HepG2 (cell line): Measurements from ENCODE around the gene SLC35F3. TPM values are rescaled to one million over a fixed set of nuclear protein-coding genes. Genes with fewer than 3 reads are reported as not detected.

Source experiments
- ATAC-seq: fragments of 200-7000 bp; cut with Tn5 transposase; 3 replicates; pipeline ENCODE4 v1.9.1; 2020; ENCODE audit warnings: mild to moderate bottlenecking, moderate library complexity
- BruUV-seq: library from RNA; stranded (reverse); fragments of 400-500 nt; replicated peaks from 2 replicates; lab custom pipeline; 2021; lab: Mats Ljungman, UMichigan
- CTCF ChIA-PET: fragments of 300-600 bp; formaldehyde crosslinking; extraction: SDS; loops from one replicate; lab custom pipeline; 2021; ENCODE audit warnings: low total read pairs, inconsistent platforms, low intra/inter-chr PET ratio; lab: Yijun Ruan, JAX
- POLR2A ChIA-PET: fragments of 350-600 bp; sonication (Branson Sonifier 250); formaldehyde crosslinking; loops from one replicate; lab custom pipeline; 2020; ENCODE audit warnings: antibody characterized with exemption, inconsistent platforms; lab: Yijun Ruan, JAX
- DNase-seq: peaks from one replicate; pipeline ENCODE4 v3.0.0-alpha.2; 2015; ENCODE audit warnings: low spot score
- FAIRE-seq: peaks from 3 replicates; lab custom pipeline; 2011; peaks lifted over from hg19 to GRCh38; lab: Jason Lieb, UNC
- H2AFZ ChIP-seq: one replicate; pipeline ENCODE4 v1.6.1; 2011; ENCODE audit warnings: low read length, inconsistent platforms
- H3K27ac ChIP-seq: fragments of 300-600 bp; 3 replicates; pipeline ENCODE4 v1.8.0; 2011; ENCODE audit warnings: mixed run types, mild to moderate bottlenecking, mixed read lengths, low read length, inconsistent platforms; ENCODE audit not compliant: insufficient read depth; ENCODE audit errors: extremely low read length
- H3K27me3 ChIP-seq, 2 experiments: fragments of 200-600 bp in 1 of 2; 2 replicates in 1 of 2; 3 replicates in 1 of 2; pipeline versions ENCODE4 v1.6.0 to v1.8.0; 2011; ENCODE audit warnings: low read length in 2 of 2, mild to moderate bottlenecking in 2 of 2, moderate library complexity in 2 of 2, inconsistent platforms in 1 of 2; ENCODE audit not compliant: insufficient read depth in 2 of 2, control insufficient read depth in 1 of 2
- H3K36me3 ChIP-seq, 2 experiments: fragments of 200-600 bp in 1 of 2; replicated peaks in 1 of 2; 2 replicates in 1 of 2; 3 replicates in 1 of 2; pipeline versions ENCODE4 v1.5.1 to v1.8.0; 2011; ENCODE audit warnings: low read length in 2 of 2, inconsistent platforms in 1 of 2; ENCODE audit not compliant: insufficient read depth in 2 of 2, control insufficient read depth in 1 of 2
- H3K4me1 ChIP-seq: 2 replicates; pipeline ENCODE4 v1.5.1; 2012; ENCODE audit warnings: low read length, inconsistent platforms; ENCODE audit not compliant: insufficient read depth
- H3K4me2 ChIP-seq: 2 replicates; pipeline ENCODE4 v1.6.0; 2011; ENCODE audit warnings: low read depth, low read length, inconsistent platforms
- H3K4me3 ChIP-seq, 3 experiments: fragments of 200-600 bp in 1 of 3; sonication (generic), shearing (Covaris generic) in 1 of 3; replicated peaks in 1 of 3; 2 replicates each; pipeline ENCODE4 v1.5.1; 2011 to 2016; ENCODE audit warnings: low read length in 3 of 3, inconsistent platforms in 2 of 3, low read depth in 2 of 3, mild to moderate bottlenecking in 2 of 3, control low read depth in 1 of 3, mixed read lengths in 1 of 3; ENCODE audit not compliant: insufficient read depth in 1 of 3
- H3K79me2 ChIP-seq: one replicate; pipeline ENCODE4 v1.6.1; 2011; ENCODE audit warnings: low read length, inconsistent platforms; ENCODE audit not compliant: insufficient read depth
- H3K9ac ChIP-seq: 2 replicates; pipeline ENCODE4 v1.6.0; 2011; ENCODE audit warnings: mild to moderate bottlenecking, low read depth, low read length, inconsistent platforms; ENCODE audit not compliant: insufficient read depth
- H3K9me3 ChIP-seq: 2 replicates; pipeline ENCODE4 v1.5.1; 2012; ENCODE audit warnings: mild to moderate bottlenecking, low read length
- H4K20me1 ChIP-seq: 2 replicates; pipeline ENCODE4 v1.6.0; 2011; ENCODE audit warnings: inconsistent platforms, mild to moderate bottlenecking, low read length, moderate library complexity; ENCODE audit not compliant: insufficient read depth
- CCDC6 ChIP-seq: sonication (generic); formaldehyde crosslinking; IDR thresholded peaks from 2 replicates; pipeline ENCODE4 v1.8.1; 2022; ENCODE audit warnings: mild to moderate bottlenecking, missing genetic modification reagents, moderate library complexity
- DR1 ChIP-seq: sonication (generic); formaldehyde crosslinking; IDR thresholded peaks from 2 replicates; pipeline ENCODE4 v1.8.0; 2021; ENCODE audit warnings: mild to moderate bottlenecking, missing genetic modification reagents, inconsistent platforms
- ELF3 ChIP-seq: IDR thresholded peaks from 2 replicates; pipeline ENCODE4 v1.6.1; 2016; ENCODE audit warnings: missing genetic modification reagents, missing compliant biosample characterization
- HMG20A ChIP-seq: IDR thresholded peaks from 2 replicates; pipeline ENCODE4 v1.6.1; 2016; ENCODE audit warnings: borderline replicate concordance
- KDM3A ChIP-seq: IDR thresholded peaks from 2 replicates; pipeline ENCODE4 v1.6.1; 2018; ENCODE audit warnings: low read depth, missing compliant biosample characterization
- KDM6A ChIP-seq: IDR thresholded peaks from 2 replicates; pipeline ENCODE4 v1.6.1; 2016; ENCODE audit warnings: low read depth
- MAF1 ChIP-seq: sonication (generic); formaldehyde crosslinking; IDR thresholded peaks from 2 replicates; pipeline ENCODE4 v1.5.0; 2020; ENCODE audit warnings: missing genetic modification reagents, borderline replicate concordance
- NAIF1 ChIP-seq: sonication (generic); formaldehyde crosslinking; IDR thresholded peaks from 2 replicates; pipeline ENCODE4 v1.5.0; 2020; ENCODE audit warnings: mild to moderate bottlenecking, missing genetic modification reagents, borderline replicate concordance
- REL ChIP-seq: sonication (generic); formaldehyde crosslinking; conservative IDR thresholded peaks from 2 replicates; pipeline ENCODE4 v1.8.0; 2022; ENCODE audit warnings: mild to moderate bottlenecking, missing genetic modification reagents, moderate library complexity
- RFX3 ChIP-seq: IDR thresholded peaks from 2 replicates; pipeline ENCODE4 v1.6.1; 2016; ENCODE audit warnings: missing biosample characterization, missing genetic modification reagents
- SOX5 ChIP-seq: IDR thresholded peaks from 2 replicates; pipeline ENCODE4 v1.6.1; 2016; ENCODE audit warnings: borderline replicate concordance
- ZBTB26 ChIP-seq: IDR thresholded peaks from 2 replicates; pipeline ENCODE4 v1.6.1; 2016; ENCODE audit warnings: missing compliant biosample characterization, missing genetic modification reagents, borderline replicate concordance
- ZNF510 ChIP-seq: sonication (generic); formaldehyde crosslinking; IDR thresholded peaks from 2 replicates; pipeline ENCODE4 v1.4.0; 2020; ENCODE audit warnings: low read depth, mild to moderate bottlenecking, missing genetic modification reagents
- WGBS: methylation state at CpG from one replicate; pipeline ENCODE4 v1.1.6; 2017; ENCODE audit warnings: low lambda C conversion rate; 5-methylcytosine and 5-hydroxymethylcytosine counted together
- in situ Hi-C: cut with HindIII; loops from 2 replicates; pipeline ENCODE4 v1.10.0; 2017; ENCODE audit warnings: low pct_unique_long_range_greater_than_20kb; ENCODE audit not compliant: extremely low pct_ligation_motif_present
- intact Hi-C: fragments of 100-400 bp; cut with micrococcal nuclease; formaldehyde crosslinking; loops from one replicate; pipeline ENCODE4 v1.10.0; 2022; ENCODE audit not compliant: unreplicated experiment
- polyA plus RNA-seq, 8 experiments: library from polyadenylated mRNA; depleted of rRNA in 3 of 8; stranded (reverse) in 7 of 8; unstranded in 1 of 8; fragments of >200 nt; fragmentation: Illumina TruSeq in 4 of 8; extraction: Trizol in 4 of 8; gene quantifications; 2 replicates each; pipeline versions ENCODE4 v1.2.1 to v1.2.3, GENCODE V29; 2011 to 2016; ENCODE audit warnings: low read depth in 4 of 8, missing spikeins in 1 of 8, mixed read lengths in 1 of 8; ENCODE audit not compliant: insufficient read depth in 1 of 8
- total RNA-seq, 5 experiments: library from RNA; depleted of rRNA; stranded (reverse); fragments of >200 nt; fragmentation: Illumina TruSeq; extraction: Trizol; gene quantifications; 2 replicates each; pipeline ENCODE4 v1.2.3, GENCODE V29; 2016; ENCODE audit warnings: low read depth in 1 of 5
- TF ChIP-seq, protein P1 (sequence below): IDR thresholded peaks from 2 replicates; pipeline ENCODE4 v1.6.1; 2012; ENCODE audit warnings: low read length, improper control_type of control experiment

The SLC35F3 gene
- total and polyA plus RNA-seq, 2 of the 13 experiments (the other 11 are each of a cell fraction or from before 2014, with no cell fraction given), result not detected

DNA sequence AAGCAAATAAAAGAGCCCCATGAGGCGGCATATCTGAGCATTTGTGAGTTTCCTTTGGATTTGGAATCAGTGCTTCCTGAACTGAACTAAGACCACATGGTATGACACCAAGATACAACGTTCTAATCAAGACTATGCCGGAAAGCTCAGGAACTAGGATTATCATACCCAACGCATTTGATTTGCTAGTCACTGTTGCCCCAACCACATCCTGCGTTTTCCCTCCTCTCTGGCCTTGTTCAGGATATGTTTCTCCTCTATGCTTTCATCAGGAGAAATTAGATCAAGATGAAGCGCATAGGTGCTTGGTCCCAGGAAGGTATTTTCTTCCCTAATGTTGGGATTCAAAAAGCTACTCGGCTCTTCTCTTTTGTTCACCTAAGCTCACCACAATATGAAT, 79.3 kb downstream of the SLC35F3 start:
- 12% methylated on average over 7 of the region's 7 CpGs for WGBS
- ChIA-PET POLR2A (no interaction called here), CTCF (no interaction called here)
- Histone ChIP-seq H3K79me2 (no peaks in the 10 kb centered on the region), H2AFZ (peak overlapping the region; percentile 6), H3K27ac (no peak overlapping the region), H3K4me3 (no peak overlapping the region), H3K9me3 (no peaks in the 10 kb centered on the region), H3K4me1 (no peaks in the 10 kb centered on the region), H3K9ac (no peak overlapping the region), H3K4me2 (no peak overlapping the region), H4K20me1 (no peaks in the 10 kb centered on the region), H3K27me3 (peaks cover 0 to 5% of the 10 kb centered on the region in 2 experiments; a peak in 2 of 5 replicates), H3K36me3 (no peaks in the 10 kb centered on the region)
- no peak for FAIRE-seq
- no TSS peak for BruUV-seq
- TF ChIP-seq RFX3 (CRISPR knock-in tag) (no peak), SOX5 (CRISPR knock-in tag) (no peak), HMG20A (CRISPR knock-in tag) (no peak), CCDC6 (CRISPR knock-in tag) (no peak), KDM3A (CRISPR knock-in tag) (no peak)
- in situ Hi-C loops (no loop called here), intact Hi-C loops (no loop called here)
- ATAC-seq, result no peak
- DNase-seq, result no peak

DNA sequence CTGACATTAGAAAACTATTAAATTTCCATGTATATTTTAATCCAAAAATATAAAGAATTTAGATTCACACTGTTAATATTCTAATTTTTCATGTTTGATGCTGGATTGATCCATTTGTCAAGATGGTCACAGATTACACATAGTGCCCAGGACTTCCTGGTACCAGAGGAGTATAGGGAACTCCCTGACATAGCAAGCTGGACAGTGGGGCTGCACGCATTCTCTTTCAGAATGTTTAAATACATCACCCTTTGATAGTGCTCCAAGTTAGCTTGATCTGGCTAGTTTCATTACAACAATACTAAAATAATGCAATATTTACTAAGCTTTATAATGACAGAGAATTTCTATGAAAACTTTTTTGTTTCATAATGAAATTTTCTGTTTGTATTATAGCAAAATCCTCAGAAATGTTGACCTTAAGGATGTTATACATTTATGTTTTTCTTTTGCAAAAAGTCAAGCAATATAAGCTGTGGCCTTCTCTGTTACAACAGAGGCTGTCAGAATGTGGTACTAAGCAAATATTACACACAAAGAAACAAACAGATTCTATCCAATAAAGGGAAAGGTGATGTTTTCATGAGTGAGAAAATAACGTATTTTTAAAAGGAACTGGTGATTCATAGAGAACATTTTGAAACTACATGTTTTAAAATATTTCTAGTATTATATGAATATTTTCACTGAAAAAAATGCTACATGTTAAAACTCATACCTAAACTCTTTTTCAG, 84.7 kb downstream of the SLC35F3 start:
- POLR2A ChIA-PET, result no interaction called here
- no peak for FAIRE-seq
- intact Hi-C loops, result no loop called here
- Histone ChIP-seq H3K4me2 (no peak overlapping the region), H3K36me3 (no peaks in the 10 kb centered on the region), H3K4me1 (no peaks in the 10 kb centered on the region), H3K9me3 (no peaks in the 10 kb centered on the region), H2AFZ (no peak overlapping the region), H3K27ac (no peak overlapping the region), H3K4me3 (no peak overlapping the region), H3K9ac (no peak overlapping the region), H3K27me3 (no peaks in the 10 kb centered on the region; a peak in 1 of 5 replicates), H3K79me2 (no peaks in the 10 kb centered on the region), H4K20me1 (no peaks in the 10 kb centered on the region)
- WGBS, result 0% methylated on average over 2 of the region's 2 CpGs
- BruUV-seq, result no TSS peak
- DNase-seq, result no peak
- CTCF ChIA-PET, result no interaction called here
- in situ Hi-C loops, result no loop called here
- no peak for ATAC-seq
- TF ChIP-seq MAF1 (CRISPR knock-in tag), result no peak
- TF ChIP-seq DR1 (CRISPR knock-in tag), result no peak
- TF ChIP-seq NAIF1, result no peak
- no peak for TF ChIP-seq ZNF510 (CRISPR knock-in tag)
- TF ChIP-seq ELF3, result no peak
- no peak for TF ChIP-seq ZBTB26 (CRISPR knock-in tag)
- no peak for TF ChIP-seq REL (CRISPR knock-in tag)
- TF ChIP-seq KDM6A (CRISPR knock-in tag), result no peak
- TF ChIP-seq, protein P1, sequence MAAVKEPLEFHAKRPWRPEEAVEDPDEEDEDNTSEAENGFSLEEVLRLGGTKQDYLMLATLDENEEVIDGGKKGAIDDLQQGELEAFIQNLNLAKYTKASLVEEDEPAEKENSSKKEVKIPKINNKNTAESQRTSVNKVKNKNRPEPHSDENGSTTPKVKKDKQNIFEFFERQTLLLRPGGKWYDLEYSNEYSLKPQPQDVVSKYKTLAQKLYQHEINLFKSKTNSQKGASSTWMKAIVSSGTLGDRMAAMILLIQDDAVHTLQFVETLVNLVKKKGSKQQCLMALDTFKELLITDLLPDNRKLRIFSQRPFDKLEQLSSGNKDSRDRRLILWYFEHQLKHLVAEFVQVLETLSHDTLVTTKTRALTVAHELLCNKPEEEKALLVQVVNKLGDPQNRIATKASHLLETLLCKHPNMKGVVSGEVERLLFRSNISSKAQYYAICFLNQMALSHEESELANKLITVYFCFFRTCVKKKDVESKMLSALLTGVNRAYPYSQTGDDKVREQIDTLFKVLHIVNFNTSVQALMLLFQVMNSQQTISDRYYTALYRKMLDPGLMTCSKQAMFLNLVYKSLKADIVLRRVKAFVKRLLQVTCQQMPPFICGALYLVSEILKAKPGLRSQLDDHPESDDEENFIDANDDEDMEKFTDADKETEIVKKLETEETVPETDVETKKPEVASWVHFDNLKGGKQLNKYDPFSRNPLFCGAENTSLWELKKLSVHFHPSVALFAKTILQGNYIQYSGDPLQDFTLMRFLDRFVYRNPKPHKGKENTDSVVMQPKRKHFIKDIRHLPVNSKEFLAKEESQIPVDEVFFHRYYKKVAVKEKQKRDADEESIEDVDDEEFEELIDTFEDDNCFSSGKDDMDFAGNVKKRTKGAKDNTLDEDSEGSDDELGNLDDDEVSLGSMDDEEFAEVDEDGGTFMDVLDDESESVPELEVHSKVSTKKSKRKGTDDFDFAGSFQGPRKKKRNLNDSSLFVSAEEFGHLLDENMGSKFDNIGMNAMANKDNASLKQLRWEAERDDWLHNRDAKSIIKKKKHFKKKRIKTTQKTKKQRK, result no peak
